ENCODE data around the gene GPC3. TPM values are rescaled to one million over a fixed set of nuclear protein-coding genes. Genes with fewer than 3 reads are reported as not detected.

The GPC3 gene
- total and polyA plus RNA-seq, 3 experiments from 2014 or later: not detected

- Histone ChIP-seq H3K9me3 (ENCODE audit: low read length) (no peaks in the 10 kb centered on the region), H3K27me3 (ENCODE audit: insufficient read depth, low read length, poor library complexity, severe bottlenecking) (no peaks in the 10 kb centered on the region), H3K36me3 (ENCODE audit: insufficient read depth, low read length) (no peaks in the 10 kb centered on the region), H3K27ac (ENCODE audit: low read depth, low read length) (no peak overlapping the region), H3K4me3 (ENCODE audit: low read length) (no peak overlapping the region), H3K4me1 (ENCODE audit: insufficient read depth, low read length) (no peaks in the 10 kb centered on the region)
- no peaks in the 10 kb centered on the region for H3K4me1 Mint-ChIP-seq
- POLR2A ChIA-PET: no interaction called here
- peaks cover 0 to 3% (median 0%) of the 10 kb centered on the region in 5 donors for H3K9me3 Mint-ChIP-seq
- CTCF ChIA-PET: no interaction called here
- no peaks in the 10 kb centered on the region for H3K36me3 Mint-ChIP-seq
- peaks cover 0 to 12% of the 10 kb centered on the region in 2 donors for H3K27me3 Mint-ChIP-seq
- DNase-seq: no peak
- no peak overlapping the region for H3K4me3 Mint-ChIP-seq
- H3K27ac Mint-ChIP-seq: no peak overlapping the region
These were observed 377.7 kb downstream of the GPC3 start for GRCh38 chrX:133607419-133608348.

- Mint-ChIP-seq H3K27me3 (peaks cover 0 to 9% of the 10 kb centered on the region in 2 donors), H3K9me3 (peaks cover 0 to 3% (median 0%) of the 10 kb centered on the region in 5 donors), H3K36me3 (no peaks in the 10 kb centered on the region), H3K4me3 (no peak overlapping the region), H3K4me1 (no peaks in the 10 kb centered on the region), H3K27ac (no peak overlapping the region)
- no peaks in the 10 kb centered on the region for H3K36me3 ChIP-seq (ENCODE audit: insufficient read depth, low read length)
- H3K27ac ChIP-seq (ENCODE audit: low read depth, low read length): no peak overlapping the region
- DNase-seq: no peak
- POLR2A ChIA-PET: no interaction called here
- H3K9me3 ChIP-seq (ENCODE audit: low read length): no peaks in the 10 kb centered on the region
- CTCF ChIA-PET: no interaction called here
- no peaks in the 10 kb centered on the region for H3K27me3 ChIP-seq (ENCODE audit: insufficient read depth, low read length, poor library complexity, severe bottlenecking)
- no peaks in the 10 kb centered on the region for H3K4me1 ChIP-seq (ENCODE audit: insufficient read depth, low read length)
- no peak overlapping the region for H3K4me3 ChIP-seq (ENCODE audit: low read length)
These were observed 378.4 kb downstream of the GPC3 start for GRCh38 chrX:133606990-133607389.

GRCh38 chrX:133604801-133605200, 380.6 kb downstream of the GPC3 start:
- H3K4me1 Mint-ChIP-seq: no peaks in the 10 kb centered on the region
- DNase-seq: no peak
- H3K9me3 Mint-ChIP-seq: no peaks in the 10 kb centered on the region
- Histone ChIP-seq H3K9me3 (ENCODE audit: low read length) (no peaks in the 10 kb centered on the region), H3K36me3 (ENCODE audit: insufficient read depth, low read length) (no peaks in the 10 kb centered on the region), H3K4me3 (ENCODE audit: low read length) (no peak overlapping the region), H3K27me3 (ENCODE audit: insufficient read depth, low read length, poor library complexity, severe bottlenecking) (no peaks in the 10 kb centered on the region), H3K4me1 (ENCODE audit: insufficient read depth, low read length) (no peaks in the 10 kb centered on the region), H3K27ac (ENCODE audit: low read depth, low read length) (no peak overlapping the region)
- POLR2A ChIA-PET: no interaction called here
- no peak overlapping the region for H3K4me3 Mint-ChIP-seq
- CTCF ChIA-PET: no interaction called here
- H3K27me3 Mint-ChIP-seq: peaks cover 0 to 11% of the 10 kb centered on the region in 2 donors
- no peak overlapping the region for H3K27ac Mint-ChIP-seq
- H3K36me3 Mint-ChIP-seq: no peaks in the 10 kb centered on the region

GRCh38 chrX:133602881-133603280, 382.5 kb downstream of the GPC3 start:
- H3K27ac ChIP-seq (ENCODE audit: low read depth, low read length): no peak overlapping the region
- ChIA-PET POLR2A (no interaction called here), CTCF (no interaction called here)
- Mint-ChIP-seq H3K4me1 (no peaks in the 10 kb centered on the region), H3K27me3 (peaks cover 0 to 11% of the 10 kb centered on the region in 2 donors), H3K27ac (no peak overlapping the region), H3K4me3 (no peak overlapping the region), H3K36me3 (no peaks in the 10 kb centered on the region), H3K9me3 (no peaks in the 10 kb centered on the region)
- no peaks in the 10 kb centered on the region for H3K27me3 ChIP-seq (ENCODE audit: insufficient read depth, low read length, poor library complexity, severe bottlenecking)
- DNase-seq: no peak
- no peak overlapping the region for H3K4me3 ChIP-seq (ENCODE audit: low read length)
- H3K9me3 ChIP-seq (ENCODE audit: low read length): no peaks in the 10 kb centered on the region
- no peaks in the 10 kb centered on the region for H3K36me3 ChIP-seq (ENCODE audit: insufficient read depth, low read length)
- no peaks in the 10 kb centered on the region for H3K4me1 ChIP-seq (ENCODE audit: insufficient read depth, low read length)

- Mint-ChIP-seq H3K4me1 (no peaks in the 10 kb centered on the region), H3K4me3 (no peak overlapping the region), H3K27me3 (peaks cover 0 to 13% of the 10 kb centered on the region in 2 donors), H3K27ac (no peak overlapping the region), H3K36me3 (no peaks in the 10 kb centered on the region), H3K9me3 (peaks cover 0 to 2% (median 0%) of the 10 kb centered on the region in 5 donors)
- no peak overlapping the region for H3K4me3 ChIP-seq (ENCODE audit: low read length)
- no peak for DNase-seq
- no peaks in the 10 kb centered on the region for H3K9me3 ChIP-seq (ENCODE audit: low read length)
- CTCF ChIA-PET: no interaction called here
- POLR2A ChIA-PET: no interaction called here
- H3K27ac ChIP-seq (ENCODE audit: low read depth, low read length): no peak overlapping the region
- no peaks in the 10 kb centered on the region for H3K27me3 ChIP-seq (ENCODE audit: insufficient read depth, low read length, poor library complexity, severe bottlenecking)
- H3K36me3 ChIP-seq (ENCODE audit: insufficient read depth, low read length): no peaks in the 10 kb centered on the region
- no peaks in the 10 kb centered on the region for H3K4me1 ChIP-seq (ENCODE audit: insufficient read depth, low read length)
These were observed 384.3 kb downstream of the GPC3 start for GRCh38 chrX:133601116-133601515.

GRCh38 chrX:133600536-133600935, 384.9 kb downstream of the GPC3 start:
- Histone ChIP-seq H3K27ac (ENCODE audit: low read depth, low read length) (no peak overlapping the region), H3K27me3 (ENCODE audit: insufficient read depth, low read length, poor library complexity, severe bottlenecking) (no peaks in the 10 kb centered on the region), H3K36me3 (ENCODE audit: insufficient read depth, low read length) (no peaks in the 10 kb centered on the region), H3K4me1 (ENCODE audit: insufficient read depth, low read length) (no peaks in the 10 kb centered on the region), H3K9me3 (ENCODE audit: low read length) (no peaks in the 10 kb centered on the region), H3K4me3 (ENCODE audit: low read length) (no peak overlapping the region)
- DNase-seq: no peak
- Mint-ChIP-seq H3K4me3 (no peak overlapping the region), H3K4me1 (no peaks in the 10 kb centered on the region), H3K27ac (no peak overlapping the region), H3K27me3 (peaks cover 0 to 13% of the 10 kb centered on the region in 2 donors), H3K9me3 (peaks cover 0 to 2% (median 0%) of the 10 kb centered on the region in 5 donors), H3K36me3 (no peaks in the 10 kb centered on the region)
- ChIA-PET POLR2A (no interaction called here), CTCF (no interaction called here)

- ChIA-PET CTCF (no interaction called here), POLR2A (no interaction called here)
- H3K4me1 ChIP-seq (ENCODE audit: insufficient read depth, low read length): no peaks in the 10 kb centered on the region
- Mint-ChIP-seq H3K36me3 (no peaks in the 10 kb centered on the region), H3K4me3 (no peak overlapping the region), H3K9me3 (peaks cover 0 to 2% (median 0%) of the 10 kb centered on the region in 5 donors), H3K27ac (no peak overlapping the region), H3K27me3 (peaks cover 0 to 13% of the 10 kb centered on the region in 2 donors), H3K4me1 (no peaks in the 10 kb centered on the region)
- H3K36me3 ChIP-seq (ENCODE audit: insufficient read depth, low read length): no peaks in the 10 kb centered on the region
- no peaks in the 10 kb centered on the region for H3K9me3 ChIP-seq (ENCODE audit: low read length)
- H3K4me3 ChIP-seq (ENCODE audit: low read length): no peak overlapping the region
- H3K27me3 ChIP-seq (ENCODE audit: insufficient read depth, low read length, poor library complexity, severe bottlenecking): no peaks in the 10 kb centered on the region
- H3K27ac ChIP-seq (ENCODE audit: low read depth, low read length): no peak overlapping the region
- DNase-seq: no peak
These were observed 386.6 kb downstream of the GPC3 start for GRCh38 chrX:133598601-133599335.

GRCh38 chrX:133594156-133594555, 391.2 kb downstream of the GPC3 start:
- POLR2A ChIA-PET: no interaction called here

More at GRCh38 chrX:133594156-133594555, 391.2 kb downstream of the GPC3 start:
- no peak overlapping the region for H3K4me3 Mint-ChIP-seq
- peaks cover 0 to 9% of the 10 kb centered on the region in 2 donors for H3K27me3 Mint-ChIP-seq
- H3K27me3 ChIP-seq (ENCODE audit: insufficient read depth, low read length, poor library complexity, severe bottlenecking): no peaks in the 10 kb centered on the region
- DNase-seq: no peak
- no peak overlapping the region for H3K4me3 ChIP-seq (ENCODE audit: low read length)
- no peaks in the 10 kb centered on the region for H3K9me3 ChIP-seq (ENCODE audit: low read length)
- CTCF ChIA-PET: no interaction called here
- no peaks in the 10 kb centered on the region for H3K36me3 Mint-ChIP-seq
- peaks cover 0 to 2% (median 0%) of the 10 kb centered on the region in 5 donors for H3K9me3 Mint-ChIP-seq
- no peaks in the 10 kb centered on the region for H3K36me3 ChIP-seq (ENCODE audit: insufficient read depth, low read length)
- H3K4me1 ChIP-seq (ENCODE audit: insufficient read depth, low read length): no peaks in the 10 kb centered on the region
- H3K4me1 Mint-ChIP-seq: no peaks in the 10 kb centered on the region
- H3K27ac ChIP-seq (ENCODE audit: low read depth, low read length): no peak overlapping the region
- H3K27ac Mint-ChIP-seq: no peak overlapping the region
